ENCODE measurements around the gene SIGLEC15.

- no peak for TF ChIP-seq CTCF (IDR thresholded peaks at IDR 0.05; ENCODE audit: insufficient read depth, low read length)
- TF ChIP-seq POLR2AphosphoS5 (IDR thresholded peaks at IDR 0.05; ENCODE audit: low read depth) = no peak
- no peak for TF ChIP-seq SPI1 (IDR thresholded peaks at IDR 0.05; ENCODE audit: borderline replicate concordance, low read depth)
- no peak for TF ChIP-seq REST (IDR thresholded peaks at IDR 0.05; ENCODE audit: insufficient replicate concordance, low read depth)
- TF ChIP-seq GABPA (IDR thresholded peaks at IDR 0.05; ENCODE audit: low read depth) = no peak
These were observed at the start of gene SIGLEC15 for GRCh38 chr18:45825258-45826044.

All from HL-60 (cell line).